SU-DHL-6 (cell line): Measurements from ENCODE around the gene LILRA2.
"Not testable (repeated sequence)": the region's sequence is repeated elsewhere in the genome, so short reads cannot be mapped to it uniquely, and the experiment has no call there.

ENCODE experiments used
- H2AFZ ChIP-seq: fragments of 200-600 bp; sonication (generic); 2 replicates; pipeline ENCODE4 v1.6.1; 2014; ENCODE audit warnings: low read depth, mild to moderate bottlenecking, moderate library complexity, mixed read lengths, antibody characterized with exemption, low read length; ENCODE audit not compliant: severe bottlenecking
- H3F3A ChIP-seq: fragments of 200-600 bp; shearing (Covaris generic); 2 replicates; pipeline ENCODE4 v1.6.0; 2016; ENCODE audit warnings: antibody characterized with exemption, mild to moderate bottlenecking; ENCODE audit not compliant: insufficient read depth
- H3K27ac ChIP-seq: fragments of 200-600 bp; sonication (generic); 2 replicates; pipeline ENCODE4 v1.5.1; 2016; ENCODE audit warnings: low read depth, mild to moderate bottlenecking, low read length, moderate library complexity, mixed read lengths
- H3K27me3 ChIP-seq: fragments of 200-600 bp; sonication (generic), shearing (Covaris generic); 2 replicates; pipeline ENCODE4 v1.6.0; 2014; ENCODE audit warnings: mild to moderate bottlenecking, low read length
- H3K36me3 ChIP-seq: fragments of 200-600 bp; sonication (generic); 2 replicates; pipeline ENCODE4 v1.6.1; 2014; ENCODE audit warnings: mild to moderate bottlenecking, low read length, mixed read lengths
- H3K4me2 ChIP-seq: fragments of 300-600, 200-600 bp; shearing (Covaris generic), sonication (generic); 2 replicates; pipeline ENCODE4 v1.6.0; 2014; ENCODE audit warnings: low read length, low read depth, mild to moderate bottlenecking; ENCODE audit not compliant: poor library complexity, severe bottlenecking
- H3K4me3 ChIP-seq: fragments of 200-600 bp; sonication (generic); 2 replicates; pipeline ENCODE4 v1.5.1; 2014; ENCODE audit warnings: antibody characterized with exemption, low read length, mild to moderate bottlenecking, mixed read lengths; ENCODE audit not compliant: insufficient read depth, poor library complexity, severe bottlenecking
- H3K79me2 ChIP-seq: fragments of 200-600 bp; sonication (generic); 2 replicates; pipeline ENCODE4 v1.6.1; 2014; ENCODE audit warnings: mild to moderate bottlenecking, low read length, moderate library complexity; ENCODE audit not compliant: insufficient read depth
- H3K9ac ChIP-seq: fragments of 200-600 bp; sonication (generic); 2 replicates; pipeline ENCODE4 v1.7.0; 2014; ENCODE audit warnings: mild to moderate bottlenecking, low read length
- H3K9me2 ChIP-seq: fragments of 200-600 bp; sonication (generic); replicated peaks from 2 replicates; pipeline ENCODE4 v1.6.1; 2014; ENCODE audit warnings: low read length; ENCODE audit not compliant: insufficient read depth
- H3K9me3 ChIP-seq: fragments of 200-600 bp; sonication (generic); 2 replicates; pipeline ENCODE4 v1.6.1; 2014; ENCODE audit warnings: low read length, mixed read lengths; ENCODE audit not compliant: insufficient read depth
- H4K20me1 ChIP-seq: fragments of 200-600 bp; sonication (generic); 2 replicates; pipeline ENCODE4 v1.6.1; 2014; ENCODE audit warnings: low read depth, mild to moderate bottlenecking, antibody characterized with exemption, low read length, moderate library complexity, mixed read lengths
- CTCF ChIP-seq: fragments of 200-600 bp; sonication (generic); IDR thresholded peaks from one replicate; pipeline ENCODE4 v1.5.1; 2017; ENCODE audit warnings: antibody characterized with exemption, mild to moderate bottlenecking, low read length, moderate library complexity; ENCODE audit not compliant: insufficient read depth, poor library complexity, severe bottlenecking
- EZH2phosphoT487 ChIP-seq: fragments of 200-600 bp; sonication (generic), shearing (Covaris generic); conservative IDR thresholded peaks from 2 replicates; pipeline ENCODE4 v1.6.1; 2018; ENCODE audit warnings: mild to moderate bottlenecking, antibody characterized with exemption, low read length, moderate library complexity, mixed read lengths

The LILRA2 gene

GRCh38 chr19:54594737-54595136, 21.1 kb downstream of the LILRA2 start:
- H2AFZ ChIP-seq: no peak overlapping the region
- H3F3A ChIP-seq: no peaks in the 10 kb centered on the region
- H3K27ac ChIP-seq: no peak overlapping the region
- no peak for TF ChIP-seq EZH2phosphoT487
- TF ChIP-seq CTCF: no peak
- no peaks in the 10 kb centered on the region for H3K9me3 ChIP-seq
- H3K4me3 ChIP-seq: no peak overlapping the region
- H4K20me1 ChIP-seq: no peaks in the 10 kb centered on the region
- no peaks in the 10 kb centered on the region for H3K36me3 ChIP-seq
- no peak overlapping the region for H3K4me2 ChIP-seq
- no peaks in the 10 kb centered on the region for H3K79me2 ChIP-seq
- no peak overlapping the region for H3K9ac ChIP-seq
- no peaks in the 10 kb centered on the region for H3K9me2 ChIP-seq
- H3K27me3 ChIP-seq: no peaks in the 10 kb centered on the region

GRCh38 chr19:54595680-54596436, 22.3 kb downstream of the LILRA2 start:
- not testable (repeated sequence) for H3K27me3 ChIP-seq, H3K27ac ChIP-seq, H3K9ac ChIP-seq, H4K20me1 ChIP-seq, H3K4me3 ChIP-seq, H3K9me3 ChIP-seq, H3K4me2 ChIP-seq, H2AFZ ChIP-seq, H3F3A ChIP-seq, H3K36me3 ChIP-seq, H3K79me2 ChIP-seq, H3K9me2 ChIP-seq

GRCh38 chr19:54600212-54600611, 26.6 kb downstream of the LILRA2 start:
- Histone ChIP-seq H3K27me3 (no peaks in the 10 kb centered on the region), H3K36me3 (no peaks in the 10 kb centered on the region), H3K9me2 (no peaks in the 10 kb centered on the region), H3K9me3 (no peaks in the 10 kb centered on the region; the same call in 1 of the 2 replicates), H3F3A (no peaks in the 10 kb centered on the region), H3K4me2 (no peak overlapping the region), H3K9ac (no peak overlapping the region), H3K79me2 (no peaks in the 10 kb centered on the region), H3K27ac (no peak overlapping the region), H3K4me3 (no peak overlapping the region), H4K20me1 (no peaks in the 10 kb centered on the region), H2AFZ (no peak overlapping the region)
- TF ChIP-seq EZH2phosphoT487: no peak
- no peak for TF ChIP-seq CTCF

GRCh38 chr19:54606230-54606629, 32.6 kb downstream of the LILRA2 start:
- no peak overlapping the region for H3K4me2 ChIP-seq

More at GRCh38 chr19:54606230-54606629, 32.6 kb downstream of the LILRA2 start:
- H3K27ac ChIP-seq: no peak overlapping the region
- no peak overlapping the region for H2AFZ ChIP-seq
- H3K79me2 ChIP-seq: no peaks in the 10 kb centered on the region
- no peaks in the 10 kb centered on the region for H3K9me2 ChIP-seq
- TF ChIP-seq EZH2phosphoT487 (no peak), CTCF (no peak)
- H3K9me3 ChIP-seq: no peaks in the 10 kb centered on the region; the same call in 1 of the 2 replicates
- no peaks in the 10 kb centered on the region for H3F3A ChIP-seq
- no peaks in the 10 kb centered on the region for H3K36me3 ChIP-seq
- no peak overlapping the region for H3K9ac ChIP-seq
- no peaks in the 10 kb centered on the region for H4K20me1 ChIP-seq
- H3K4me3 ChIP-seq: no peak overlapping the region
- H3K27me3 ChIP-seq: no peaks in the 10 kb centered on the region
